HG02885 (cell line): ENCODE results near the gene OR10H1.
"Not testable (repeated sequence)": the region's sequence is repeated elsewhere in the genome, so short reads cannot be mapped to it uniquely, and the experiment has no call there.

Experiments
- ATAC-seq: cut with Tn5 transposase; IDR thresholded peaks from one replicate; pipeline ENCODE4 v1.9.1; 2021; ENCODE audit warnings: mild to moderate bottlenecking; ENCODE audit not compliant: unreplicated experiment, poor library complexity

The OR10H1 gene

GRCh38 chr19:15829306-15829698 lies 13.8 kb upstream of the OR10H1 start:
- no peak for ATAC-seq

GRCh38 chr19:15828611-15829305 lies 13.3 kb upstream of the OR10H1 start:
- ATAC-seq: not testable (repeated sequence)

- ATAC-seq: no peak
These were observed 12.7 kb upstream of the OR10H1 start for GRCh38 chr19:15828121-15828610.

DNA sequence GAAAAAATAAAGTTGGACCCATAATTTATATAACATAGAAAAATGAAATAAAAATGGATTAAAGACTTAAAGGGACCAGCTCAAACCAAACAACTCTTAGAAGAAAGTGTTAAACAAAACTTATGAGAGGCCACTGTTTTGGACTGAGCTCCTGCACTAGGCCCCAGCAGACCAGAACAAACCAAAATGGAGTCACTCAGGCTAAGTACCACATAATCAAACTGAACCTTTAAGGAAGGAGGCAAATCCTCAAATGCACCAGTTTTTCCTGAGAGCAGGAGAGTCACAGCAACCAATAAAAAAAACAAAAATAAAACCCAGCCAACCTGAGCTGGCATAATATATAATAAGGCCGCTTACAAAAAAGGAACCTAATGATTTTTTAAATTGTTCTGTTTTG lies 10.3 kb upstream of the OR10H1 start:
- ATAC-seq: no peak

DNA sequence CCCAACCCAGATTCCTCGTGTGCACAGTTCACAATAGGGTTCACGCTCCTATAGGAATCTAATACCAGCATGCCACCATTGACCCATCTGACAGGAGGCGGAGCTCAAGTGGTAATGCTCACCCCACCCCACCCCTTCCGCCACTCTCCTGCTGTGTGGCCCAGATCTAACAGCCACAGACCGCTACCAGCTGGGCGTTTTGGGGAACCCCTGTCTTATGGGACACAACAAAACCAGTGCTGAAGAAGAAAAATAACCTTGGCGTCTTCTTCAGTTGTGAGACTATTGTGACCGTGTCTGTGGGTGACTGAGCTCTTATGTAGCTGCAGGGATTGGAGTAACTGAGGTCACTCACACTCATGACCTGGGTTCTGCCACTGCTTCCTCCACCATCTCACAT lies 5.2 kb upstream of the OR10H1 start:
- no peak for ATAC-seq

GRCh38 chr19:15813916-15814315 lies 1.5 kb downstream of the OR10H1 start:
- ATAC-seq: no peak

DNA sequence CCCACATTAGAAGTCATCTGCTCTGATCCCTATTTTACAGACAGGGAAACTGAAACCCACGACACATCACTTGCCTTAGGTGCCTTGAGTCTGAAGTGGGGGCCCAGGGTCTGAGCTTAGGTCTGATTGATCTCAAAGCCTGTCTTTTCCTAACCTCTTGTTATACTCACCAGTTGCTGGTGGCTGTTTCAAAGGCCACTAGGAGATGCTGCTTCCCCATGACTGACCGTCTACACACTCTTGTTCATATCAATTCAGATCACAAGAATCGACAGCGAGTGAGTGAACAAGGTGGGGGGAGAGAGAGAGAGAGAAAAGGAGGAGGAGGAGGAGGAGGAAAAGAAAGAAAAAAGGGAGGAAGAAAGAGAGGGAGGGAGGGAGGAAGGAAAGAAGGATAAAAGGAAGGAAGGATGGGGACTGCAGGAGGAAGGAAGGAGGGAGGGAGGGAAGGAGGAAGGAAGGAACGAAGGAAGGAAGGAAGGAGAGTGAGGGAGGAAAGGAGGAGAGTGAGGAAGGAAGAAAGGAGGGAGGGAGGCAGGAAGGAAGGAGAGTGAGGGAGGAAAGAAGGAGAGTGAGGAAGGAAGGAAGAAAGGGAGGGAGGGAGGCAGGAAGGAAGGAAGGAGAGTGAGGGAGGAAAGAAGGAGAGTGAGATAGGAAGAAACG lies 3.3 kb downstream of the OR10H1 start:
- ATAC-seq: no peak

DNA sequence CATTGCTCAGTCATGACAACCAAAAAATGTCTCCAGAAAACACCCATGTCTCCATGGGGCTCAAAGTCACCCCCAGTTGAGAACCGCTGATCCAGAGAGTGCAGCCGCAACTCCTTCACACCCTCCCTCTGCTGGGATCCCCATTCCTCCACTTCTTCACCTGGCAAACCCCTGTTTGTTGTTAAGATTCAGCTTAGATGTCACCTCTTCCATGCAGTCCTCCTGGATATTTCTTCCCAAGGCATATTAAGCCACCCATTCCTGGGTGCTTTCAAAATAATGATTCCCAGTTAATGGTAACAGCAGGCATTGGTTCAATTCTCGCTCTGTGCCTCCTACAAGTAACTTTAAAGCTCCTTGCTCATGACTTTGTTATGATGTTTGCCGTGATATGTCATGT lies 4.0 kb downstream of the OR10H1 start:
- no peak for ATAC-seq

- no peak for ATAC-seq
These were observed 5.1 kb downstream of the OR10H1 start for GRCh38 chr19:15810335-15810734.

GRCh38 chr19:15794279-15794678 lies 21.2 kb downstream of the OR10H1 start:
- not testable (repeated sequence) for ATAC-seq

- no peak for ATAC-seq
These were observed 25.4 kb downstream of the OR10H1 start for GRCh38 chr19:15790096-15790495.

- ATAC-seq: no peak
These were observed 26.7 kb downstream of the OR10H1 start for GRCh38 chr19:15788594-15789270.

DNA sequence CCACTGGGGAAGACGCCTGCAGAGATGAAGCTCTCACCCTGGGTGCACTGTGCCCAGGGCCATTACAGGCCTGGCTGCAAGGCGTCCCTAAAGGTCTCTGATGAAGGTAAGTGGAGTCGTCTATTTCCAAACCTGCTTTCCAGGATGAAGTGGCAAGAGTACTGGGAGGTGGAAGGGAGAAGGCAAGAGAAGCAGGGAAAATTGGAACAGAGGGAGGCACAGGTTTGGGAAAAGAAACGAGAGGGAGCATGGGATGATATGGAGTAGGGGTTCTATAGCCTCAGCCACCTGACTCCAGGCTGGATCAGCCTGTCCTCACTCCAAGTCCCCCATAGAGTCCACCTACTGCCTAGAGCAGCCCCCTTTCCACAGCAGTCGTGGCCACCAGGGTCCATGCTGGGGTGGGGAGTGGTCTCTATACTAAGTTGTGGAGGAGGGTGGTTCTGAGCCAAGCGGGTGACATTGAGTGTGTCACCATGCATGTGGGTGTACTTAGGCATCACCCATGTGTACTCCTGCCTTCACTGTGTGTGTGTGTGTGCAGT lies 27.8 kb downstream of the OR10H1 start, which contains the start of gene OR10H5:
OR10H5 (plus strand) TSS at position 51 of the 545 bp plus-strand sequence. CDS start 6,388 bp downstream, outside the sequence.
- no peak for ATAC-seq

GRCh38 chr19:15782896-15783295 lies 32.6 kb downstream of the OR10H1 start:
- not testable (repeated sequence) for ATAC-seq

GRCh38 chr19:15782211-15782610 lies 33.3 kb downstream of the OR10H1 start:
- ATAC-seq: no peak

DNA sequence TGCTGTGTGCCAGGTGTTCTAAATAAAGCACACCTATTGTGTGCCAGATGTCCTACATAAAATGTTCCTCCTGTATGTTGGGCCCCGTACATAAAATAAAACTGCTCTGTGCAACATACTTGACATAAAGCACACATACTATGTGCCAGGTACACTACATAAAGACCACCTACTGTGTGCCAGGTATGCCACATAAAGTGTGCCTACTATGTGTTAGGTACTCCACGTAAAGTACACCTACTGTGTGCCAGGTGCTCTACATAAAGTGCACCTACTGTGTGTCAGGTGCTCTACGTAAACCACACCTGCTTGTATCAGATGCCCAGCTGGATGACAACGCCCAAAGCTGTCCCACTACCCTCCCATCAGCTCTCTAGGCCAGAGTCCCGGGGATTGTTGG lies 33.8 kb downstream of the OR10H1 start:
- no peak for ATAC-seq

DNA sequence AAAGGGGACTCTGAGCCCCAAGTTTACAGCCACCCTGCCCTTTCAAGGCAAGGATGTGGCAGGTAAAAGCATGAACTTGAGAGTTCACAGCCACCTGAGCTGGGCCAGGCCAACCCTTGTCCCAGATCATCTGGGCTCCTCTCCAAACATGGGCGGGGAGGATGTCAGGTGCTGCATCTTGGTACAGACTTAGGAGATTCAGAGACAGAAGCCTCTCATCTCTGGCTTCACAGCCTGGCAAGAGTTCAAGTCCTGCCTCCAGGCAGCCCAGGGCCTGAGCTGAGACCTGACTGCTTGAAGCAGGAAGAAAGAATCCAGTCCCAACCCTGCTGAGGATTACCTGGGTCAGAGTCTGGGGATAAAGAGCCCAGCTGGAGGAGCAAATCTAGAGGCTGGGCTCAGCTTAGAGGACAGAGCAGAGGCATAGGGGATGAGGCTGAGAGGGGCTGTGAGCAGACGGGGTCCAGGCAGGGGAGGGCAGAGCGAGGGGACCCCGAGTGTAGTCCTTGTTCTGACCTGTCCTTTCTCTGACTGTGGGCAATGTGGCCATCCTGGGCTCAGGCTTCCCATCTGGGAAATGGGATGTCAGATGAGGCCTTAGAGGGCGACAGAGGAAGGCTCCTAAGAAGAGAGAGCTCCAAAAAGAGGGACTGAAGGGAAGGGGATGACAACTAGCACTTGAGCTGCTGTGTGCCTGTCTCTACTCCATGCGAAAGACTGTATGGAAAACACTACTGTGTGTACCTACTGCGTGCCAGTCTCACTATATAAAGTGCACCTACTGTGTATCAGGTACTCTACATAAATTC lies 34.6 kb downstream of the OR10H1 start:
- no peak for ATAC-seq

- no peak for ATAC-seq
These were observed 35.5 kb downstream of the OR10H1 start for GRCh38 chr19:15779756-15780476.
